Measurements from ENCODE around the gene TMSB4X.
"Not testable (repeated sequence)": the region's sequence is repeated elsewhere in the genome, so short reads cannot be mapped to it uniquely, and the experiment has no call there.

TMSB4X gene

GRCh38 chrX:12976819-12977732 lies 2.2 kb downstream of the TMSB4X start:
- DNase-seq, result not testable (repeated sequence)

- DNase-seq, result no peak
Observed at GRCh38 chrX:12977761-12978204, 2.9 kb downstream of the TMSB4X start.

- DNase-seq, result no peak
Observed at GRCh38 chrX:12978205-12979025, 3.5 kb downstream of the TMSB4X start.

- no peak for DNase-seq
Observed at GRCh38 chrX:12979026-12979607, 4.2 kb downstream of the TMSB4X start.

GRCh38 chrX:12979616-12980015 lies 4.7 kb downstream of the TMSB4X start:
- no peak for DNase-seq

- DNase-seq, result not testable (repeated sequence)
Observed at GRCh38 chrX:12980039-12980438, 5.1 kb downstream of the TMSB4X start.

GRCh38 chrX:12981880-12982279 lies 7.0 kb downstream of the TMSB4X start:
- DNase-seq, result no peak

- no peak for DNase-seq
Observed at GRCh38 chrX:12984603-12985319, 9.9 kb downstream of the TMSB4X start.

GRCh38 chrX:12985331-12985730 lies 10.4 kb downstream of the TMSB4X start:
- DNase-seq, result no peak

- DNase-seq, result no peak
Observed at GRCh38 chrX:12986164-12986779, 11.4 kb downstream of the TMSB4X start.

GRCh38 chrX:12986886-12987285 lies 12.0 kb downstream of the TMSB4X start:
- no peak for DNase-seq

GRCh38 chrX:12987340-12987739 lies 12.4 kb downstream of the TMSB4X start:
- DNase-seq, result no peak

- DNase-seq, result no peak
Observed at GRCh38 chrX:12987900-12988594, 13.1 kb downstream of the TMSB4X start.

- no peak for DNase-seq
Observed at GRCh38 chrX:12988797-12989196, 13.9 kb downstream of the TMSB4X start.

GRCh38 chrX:12989461-12989860 lies 14.6 kb downstream of the TMSB4X start:
- DNase-seq, result no peak

GRCh38 chrX:12991575-12991974 lies 16.7 kb downstream of the TMSB4X start:
- no peak for DNase-seq

GRCh38 chrX:12992544-12993118 lies 17.7 kb downstream of the TMSB4X start:
- no peak for DNase-seq

- no peak for DNase-seq
Observed at GRCh38 chrX:12993826-12994225, 18.9 kb downstream of the TMSB4X start.

GRCh38 chrX:12994321-12994720 lies 19.4 kb downstream of the TMSB4X start:
- DNase-seq, result no peak

GRCh38 chrX:12996934-12997435 lies 22.1 kb downstream of the TMSB4X start:
- no peak for DNase-seq

Measured in NCI-H1436 treated with DMSO at 0.1 percent for 48 hours (cell line).